H1 (cell line): ENCODE results near the gene GBF1. TPM values are rescaled to one million over a fixed set of nuclear protein-coding genes. Genes with fewer than 3 reads are reported as not detected.

Experiments used
- CTCF ChIA-PET: fragments of 300-600 bp; sonication (Branson Sonifier 250); formaldehyde crosslinking; loops from one replicate; lab custom pipeline; 2021; ENCODE audit not compliant: partially characterized antibody; lab: Charles Lee
- POLR2A ChIA-PET: fragments of 300-600 bp; sonication (Branson Sonifier 250); formaldehyde crosslinking; loops from one replicate; lab custom pipeline; 2021; ENCODE audit warnings: inconsistent platforms; ENCODE audit not compliant: partially characterized antibody; lab: Charles Lee
- DNase-seq, 2 experiments: peaks; one replicate each; pipeline versions ENCODE4 v3.0.0 to v3.0.0-alpha.2; 2010 to 2022; ENCODE audit warnings: low spot score in 2 of 2, low read depth in 1 of 2, mixed read lengths in 1 of 2
- FAIRE-seq: peaks from 2 replicates; lab custom pipeline; 2011; peaks lifted over from hg19 to GRCh38; lab: Jason Lieb, UNC
- H2AFZ ChIP-seq: 2 replicates; pipeline ENCODE4 v1.8.1; 2012; ENCODE audit warnings: low read length, inconsistent platforms
- H2AK5ac ChIP-seq: 2 replicates; pipeline ENCODE4 v1.6.1; 2013; ENCODE audit warnings: low read depth, low read length
- H2BK120ac ChIP-seq: replicated peaks from 2 replicates; pipeline ENCODE3; 2013; ENCODE audit warnings: low read depth, low read length, inconsistent platforms
- H2BK12ac ChIP-seq: 2 replicates; pipeline ENCODE4 v1.6.1; 2013; ENCODE audit warnings: low read depth, low read length
- H2BK15ac ChIP-seq: 2 replicates; pipeline ENCODE4 v1.6.1; 2013; ENCODE audit warnings: low read length
- H2BK20ac ChIP-seq: 2 replicates; pipeline ENCODE4 v1.6.1; 2013; ENCODE audit warnings: low read length
- H2BK5ac ChIP-seq: 2 replicates; pipeline ENCODE4 v1.6.1; 2013; ENCODE audit warnings: low read depth, low read length
- H3K14ac ChIP-seq: 2 replicates; pipeline ENCODE4 v1.6.1; 2013; ENCODE audit warnings: inconsistent platforms; ENCODE audit not compliant: insufficient read length
- H3K18ac ChIP-seq: 2 replicates; pipeline ENCODE4 v1.6.1; 2013; ENCODE audit warnings: low read length; ENCODE audit errors: extremely low read depth
- H3K23ac ChIP-seq: 2 replicates; pipeline ENCODE4 v1.6.1; 2013; ENCODE audit warnings: inconsistent platforms; ENCODE audit not compliant: insufficient read length
- H3K23me2 ChIP-seq: 2 replicates; pipeline ENCODE4 v1.6.1; 2013; ENCODE audit warnings: low read depth, low read length
- H3K27ac ChIP-seq: 2 replicates; pipeline ENCODE4 v1.6.1; 2011; ENCODE audit warnings: low read depth, low read length, inconsistent platforms
- H3K27me3 ChIP-seq, 4 experiments: replicated peaks in 1 of 4; 1 replicate in 1 of 4; 2 replicates in 3 of 4; pipeline versions ENCODE4 v1.6.1 to v1.8.1; 2011 to 2013; ENCODE audit warnings: low read length in 3 of 4, mild to moderate bottlenecking in 3 of 4, inconsistent platforms in 2 of 4, mixed read lengths in 2 of 4, moderate library complexity in 1 of 4; ENCODE audit not compliant: control insufficient read depth in 3 of 4, insufficient read depth in 3 of 4; ENCODE audit errors: extremely low read depth in 1 of 4
- H3K36me3 ChIP-seq, 4 experiments: 2 replicates each; pipeline versions ENCODE4 v1.6.1 to v1.8.1; 2011 to 2013; ENCODE audit warnings: mild to moderate bottlenecking in 4 of 4, low read length in 3 of 4, moderate library complexity in 2 of 4, control low read depth in 1 of 4, inconsistent platforms in 1 of 4; ENCODE audit not compliant: insufficient read depth in 4 of 4, control insufficient read depth in 2 of 4
- H3K4ac ChIP-seq: replicated peaks from 2 replicates; pipeline ENCODE3; 2013; ENCODE audit warnings: low read length, low read depth, mixed read lengths, inconsistent platforms; ENCODE audit not compliant: insufficient read length
- H3K4me1 ChIP-seq, 4 experiments: replicated peaks in 1 of 4; 1 replicate in 1 of 4; 2 replicates in 3 of 4; pipeline versions ENCODE4 v1.6.1 to v1.8.1; 2011 to 2013; ENCODE audit warnings: low read length in 3 of 4, inconsistent platforms in 2 of 4, mixed read lengths in 1 of 4; ENCODE audit not compliant: insufficient read depth in 4 of 4, control insufficient read depth in 3 of 4
- H3K4me2 ChIP-seq, 2 experiments: 2 replicates each; pipeline versions ENCODE4 v1.6.1 to v1.8.1; 2011 to 2013; ENCODE audit warnings: low read depth in 2 of 2, low read length in 2 of 2, control low read depth in 1 of 2, inconsistent platforms in 1 of 2, mild to moderate bottlenecking in 1 of 2; ENCODE audit not compliant: insufficient read depth in 1 of 2
- H3K4me3 ChIP-seq, 4 experiments: fragments of 200-600, 300-600 bp in 1 of 4; sonication (generic), shearing (Covaris generic), sonication (Bioruptor Twin) in 1 of 4; 2 replicates each; pipeline versions ENCODE4 v1.5.1 to v1.8.1; 2011 to 2016; ENCODE audit warnings: low read length in 4 of 4, low read depth in 3 of 4, control low read depth in 2 of 4, inconsistent platforms in 2 of 4, mild to moderate bottlenecking in 2 of 4, mixed read lengths in 1 of 4, moderate library complexity in 1 of 4; ENCODE audit not compliant: insufficient read depth in 2 of 4; ENCODE audit errors: extremely low read depth in 1 of 4
- H3K56ac ChIP-seq: replicated peaks from 2 replicates; pipeline ENCODE3; 2013; ENCODE audit warnings: low read depth, mild to moderate bottlenecking, mixed read lengths, low read length, inconsistent platforms; ENCODE audit not compliant: insufficient read length
- H3K79me1 ChIP-seq: 2 replicates; pipeline ENCODE4 v1.6.1; 2013; ENCODE audit warnings: low read depth, low read length, control low read depth
- H3K79me2 ChIP-seq, 2 experiments: 2 replicates each; pipeline versions ENCODE4 v1.6.1 to v1.8.1; 2012 to 2013; ENCODE audit warnings: low read length in 2 of 2, mild to moderate bottlenecking in 2 of 2, inconsistent platforms in 1 of 2; ENCODE audit not compliant: insufficient read depth in 2 of 2, control insufficient read depth in 1 of 2
- H3K9ac ChIP-seq, 4 experiments: replicated peaks in 1 of 4; 1 replicate in 1 of 4; 2 replicates in 3 of 4; pipeline versions ENCODE4 v1.6.1 to v1.8.1; 2011 to 2013; ENCODE audit warnings: low read depth in 3 of 4, low read length in 3 of 4, control low read depth in 2 of 4, mild to moderate bottlenecking in 2 of 4, moderate library complexity in 2 of 4, inconsistent platforms in 1 of 4; ENCODE audit errors: extremely low read depth in 1 of 4
- H3K9me3 ChIP-seq, 2 experiments: 2 replicates each; pipeline versions ENCODE4 v1.6.1 to v1.8.1; 2012 to 2013; ENCODE audit warnings: mild to moderate bottlenecking in 2 of 2, moderate library complexity in 2 of 2, control low read depth in 1 of 2, inconsistent platforms in 1 of 2, low read depth in 1 of 2, low read length in 1 of 2, mixed read lengths in 1 of 2; ENCODE audit not compliant: insufficient read depth in 2 of 2
- H4K20me1 ChIP-seq, 2 experiments: replicated peaks in 1 of 2; 2 replicates each; pipeline versions ENCODE3 to v1.8.1; 2011 to 2013; ENCODE audit warnings: inconsistent platforms in 2 of 2, low read length in 2 of 2, mild to moderate bottlenecking in 1 of 2; ENCODE audit not compliant: insufficient read depth in 2 of 2, control insufficient read depth in 1 of 2
- H4K5ac ChIP-seq: 2 replicates; pipeline ENCODE4 v1.6.1; 2013; ENCODE audit warnings: low read length, low read depth, mixed read lengths, inconsistent platforms; ENCODE audit not compliant: insufficient read length
- H4K8ac ChIP-seq: 2 replicates; pipeline ENCODE4 v1.8.0; 2013; ENCODE audit warnings: mild to moderate bottlenecking, moderate library complexity, low read length, inconsistent platforms; ENCODE audit not compliant: insufficient read depth; ENCODE audit errors: extremely low read depth
- H4K91ac ChIP-seq: replicated peaks from 2 replicates; pipeline ENCODE3; 2013; ENCODE audit warnings: low read length, mixed read lengths, inconsistent platforms; ENCODE audit not compliant: insufficient read length
- ATF3 ChIP-seq: IDR thresholded peaks from 2 replicates; pipeline ENCODE4 v1.6.1; 2011; ENCODE audit warnings: low read depth, mild to moderate bottlenecking, low read length; ENCODE audit not compliant: insufficient read depth
- TAF1 ChIP-seq: IDR thresholded peaks from 2 replicates; pipeline ENCODE4 v1.6.1; 2011; ENCODE audit warnings: mild to moderate bottlenecking, low read depth, low read length
- WGBS, 2 experiments: shearing (Covaris generic) in 1 of 2; methylation state at CpG; one replicate each; pipeline versions ENCODE4 v1.1.6 to v1.1.7; 2013 to 2015; ENCODE audit warnings: low lambda C conversion rate in 2 of 2, mixed read lengths in 2 of 2, inconsistent platforms in 1 of 2, low coverage in 1 of 2, missing lambda C conversion rate in 1 of 2; ENCODE audit not compliant: insufficient replicate concordance in 2 of 2, insufficient coverage in 1 of 2, insufficient read length in 1 of 2; ENCODE audit errors: extremely low coverage in 1 of 2, missing lambda C conversion rate in 1 of 2; 5-methylcytosine and 5-hydroxymethylcytosine counted together
- polyA plus RNA-seq, 7 experiments: library from polyadenylated mRNA; depleted of rRNA in 3 of 7; stranded (reverse) in 5 of 7; unstranded in 2 of 7; fragments of >200 nt in 5 of 7; fragments of 200-250 nt in 2 of 7; gene quantifications; 1 replicate in 5 of 7; 2 replicates in 1 of 7; 4 replicates in 1 of 7; pipeline versions ENCODE4 v1.2.1 to v1.2.3, GENCODE V29; 2011 to 2013; ENCODE audit warnings: missing spikeins in 2 of 7, mixed read lengths in 2 of 7
- total RNA-seq: library from RNA; stranded (reverse); fragmentation: NEBNext Ultra II Directional; extraction: Animal tissue kit (Norgen Biotek cat#: 25700); gene quantifications from 2 replicates; pipeline ENCODE4 v1.2.1, GENCODE V29; 2021

GBF1 gene
- total and polyA plus RNA-seq, 2 of the 8 experiments (the other 6 are each of a cell fraction or from before 2014, with no cell fraction given), result 11.0 to 25.5 TPM

GRCh38 chr10:102196893-102197292 lies 48.4 kb upstream of the GBF1 start:
- Histone ChIP-seq H3K79me2 (no peaks in the 10 kb centered on the region), H2BK20ac (no peak overlapping the region), H3K18ac (no peak overlapping the region), H3K9me3 (peaks cover 11 to 21% of the 10 kb centered on the region in 2 experiments), H2AK5ac (no peak overlapping the region), H2BK5ac (no peak overlapping the region), H3K4ac (no peak overlapping the region), H4K91ac (no peak overlapping the region), H3K4me2 (no peak overlapping the region), H4K5ac (no peak overlapping the region), H2AFZ (no peak overlapping the region), H3K4me1 (no peaks in the 10 kb centered on the region), H3K36me3 (no peaks in the 10 kb centered on the region), H3K23me2 (no peaks in the 10 kb centered on the region), H3K23ac (no peak overlapping the region), H2BK120ac (no peak overlapping the region), H2BK12ac (no peak overlapping the region), H3K4me3 (no peak overlapping the region), H3K27ac (no peak overlapping the region), H3K9ac (no peak overlapping the region), H4K20me1 (no peaks in the 10 kb centered on the region), H2BK15ac (no peak overlapping the region), H3K79me1 (no peaks in the 10 kb centered on the region; the same call in 1 of the 2 replicates), H3K27me3 (peaks cover 0 to 2% (median 0%) of the 10 kb centered on the region in 4 experiments; a peak in 2 of 7 replicates), H3K14ac (no peak overlapping the region), H3K56ac (no peak overlapping the region), H4K8ac (no peak overlapping the region)
- TF ChIP-seq ATF3, result no peak
- TF ChIP-seq TAF1, result no peak
- no peak for FAIRE-seq
- CTCF ChIA-PET, result no interaction called here
- 54% methylated on average over 2 of the region's 2 CpGs; no CpG with 5 or more reads in 1 of the 2 experiments for WGBS, 2 experiments
- POLR2A ChIA-PET, result no interaction called here
- DNase-seq, result no peak
